ENCODE measurements around the gene WIF1. TPM values are rescaled to one million over a fixed set of nuclear protein-coding genes. Genes with fewer than 3 reads are reported as not detected.

WIF1 gene
- total and polyA plus RNA-seq, 11 donors: 0.08 TPM; not detected in 10

DNA sequence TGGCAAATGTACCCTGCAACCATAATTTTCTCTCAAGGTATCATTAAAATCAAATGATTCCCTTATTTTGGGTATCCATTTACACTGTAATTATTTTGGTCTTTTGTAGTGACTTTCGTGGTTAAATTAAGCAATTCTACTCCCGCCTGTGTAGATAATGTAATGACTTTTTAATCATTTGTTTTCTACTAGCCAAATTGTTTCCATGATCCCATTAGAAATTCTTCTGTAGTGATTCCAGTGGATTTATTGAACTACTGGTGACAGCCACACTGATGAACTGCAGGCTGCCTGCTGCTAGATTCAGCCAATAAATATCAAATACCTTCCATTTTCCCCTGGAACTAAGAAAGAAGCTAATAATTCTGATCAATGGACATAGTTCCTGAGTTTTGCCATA lies 96.0 kb downstream of the WIF1 start:
- no peak for ATAC-seq
- Histone ChIP-seq H3K36me3 (no peaks in the 10 kb centered on the region), H3K9me3 (peaks cover 0 to 16% (median 0%) of the 10 kb centered on the region in 12 donors), H3K27ac (no peak overlapping the region), H3K4me3 (no peak overlapping the region), H3K4me1 (no peaks in the 10 kb centered on the region), H3K27me3 (peaks cover 0 to 20% (median 0%) of the 10 kb centered on the region in 9 donors)
- WGBS, 4 donors: 52 to 63% (median 58%) methylated on average over 2 of the region's 2 CpGs
- intact Hi-C loops (cut with DNase I): no loop called here
- TF ChIP-seq, protein P1, sequence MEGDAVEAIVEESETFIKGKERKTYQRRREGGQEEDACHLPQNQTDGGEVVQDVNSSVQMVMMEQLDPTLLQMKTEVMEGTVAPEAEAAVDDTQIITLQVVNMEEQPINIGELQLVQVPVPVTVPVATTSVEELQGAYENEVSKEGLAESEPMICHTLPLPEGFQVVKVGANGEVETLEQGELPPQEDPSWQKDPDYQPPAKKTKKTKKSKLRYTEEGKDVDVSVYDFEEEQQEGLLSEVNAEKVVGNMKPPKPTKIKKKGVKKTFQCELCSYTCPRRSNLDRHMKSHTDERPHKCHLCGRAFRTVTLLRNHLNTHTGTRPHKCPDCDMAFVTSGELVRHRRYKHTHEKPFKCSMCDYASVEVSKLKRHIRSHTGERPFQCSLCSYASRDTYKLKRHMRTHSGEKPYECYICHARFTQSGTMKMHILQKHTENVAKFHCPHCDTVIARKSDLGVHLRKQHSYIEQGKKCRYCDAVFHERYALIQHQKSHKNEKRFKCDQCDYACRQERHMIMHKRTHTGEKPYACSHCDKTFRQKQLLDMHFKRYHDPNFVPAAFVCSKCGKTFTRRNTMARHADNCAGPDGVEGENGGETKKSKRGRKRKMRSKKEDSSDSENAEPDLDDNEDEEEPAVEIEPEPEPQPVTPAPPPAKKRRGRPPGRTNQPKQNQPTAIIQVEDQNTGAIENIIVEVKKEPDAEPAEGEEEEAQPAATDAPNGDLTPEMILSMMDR (IDR thresholded peaks at IDR 0.05): no peak
- TF ChIP-seq POLR2A (IDR thresholded peaks at IDR 0.05): no peak
- no peak for DNase-seq

DNA sequence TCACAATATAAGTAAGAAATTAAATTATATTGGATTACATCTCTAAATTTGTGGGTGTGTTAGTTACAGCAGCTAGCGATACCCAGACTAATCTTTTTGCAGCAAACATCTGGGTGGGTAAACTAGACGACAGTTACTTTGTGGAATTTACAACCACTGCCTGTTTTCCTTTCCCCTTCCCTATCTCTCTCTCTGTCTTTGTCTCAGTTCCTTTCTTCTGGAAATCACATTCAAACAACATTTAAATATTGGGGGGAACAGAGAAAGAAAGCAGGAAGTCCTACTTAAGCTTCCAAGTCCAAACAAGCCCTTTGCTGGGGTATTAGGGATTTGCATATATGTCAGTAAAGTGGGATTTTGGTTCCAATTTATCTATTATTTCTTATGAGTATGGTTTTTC lies 97.6 kb downstream of the WIF1 start:
- intact Hi-C loops (cut with DNase I): no loop called here

DNA sequence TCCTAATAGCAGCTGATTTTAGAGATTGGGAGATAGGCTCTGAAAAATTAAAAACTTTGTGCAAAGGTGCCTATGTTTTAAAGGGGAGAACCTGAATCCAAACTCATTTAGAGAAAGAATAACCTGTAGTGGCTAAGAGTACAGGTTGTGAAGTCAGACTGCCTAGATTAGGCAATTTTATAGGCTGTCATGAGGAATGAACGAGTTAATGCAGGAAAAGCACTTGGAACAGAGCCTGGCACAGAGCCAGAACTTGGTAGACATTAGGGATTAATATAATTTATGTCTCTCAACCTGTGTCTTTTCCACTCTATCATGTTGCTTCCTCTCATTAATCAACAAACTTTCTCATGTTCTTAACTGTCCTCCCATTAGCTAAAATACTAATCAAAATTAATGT lies 98.1 kb downstream of the WIF1 start:
- Histone ChIP-seq H3K27ac (no peak overlapping the region), H3K4me3 (no peak overlapping the region), H3K4me1 (no peaks in the 10 kb centered on the region), H3K9me3 (peaks cover 0 to 12% (median 0%) of the 10 kb centered on the region in 12 donors), H3K36me3 (no peaks in the 10 kb centered on the region), H3K27me3 (peaks cover 0 to 20% (median 0%) of the 10 kb centered on the region in 9 donors)
- intact Hi-C loops (cut with DNase I): no loop called here
- no peak for ATAC-seq
- no peak for DNase-seq
- 18 to 23% (median 23%) methylated on average over 1 of the region's 1 CpG for WGBS, 4 donors
- TF ChIP-seq POLR2A (IDR thresholded peaks at IDR 0.05): no peak

More for the DNA sequence above, 97.6 kb downstream of the WIF1 start:
- H3K27me3 ChIP-seq: peaks cover 0 to 20% (median 0%) of the 10 kb centered on the region in 9 donors
- 36 to 49% (median 43%) methylated on average over 2 of the region's 2 CpGs for WGBS, 4 donors
- no peak overlapping the region for H3K4me3 ChIP-seq
- no peak for ATAC-seq
- H3K9me3 ChIP-seq: peaks cover 0 to 16% (median 0%) of the 10 kb centered on the region in 12 donors
- H3K4me1 ChIP-seq: no peaks in the 10 kb centered on the region
- no peak for DNase-seq
- no peaks in the 10 kb centered on the region for H3K36me3 ChIP-seq
- H3K27ac ChIP-seq: no peak overlapping the region
- TF ChIP-seq, protein P1 (IDR thresholded peaks at IDR 0.05): no peak
- no peak for TF ChIP-seq POLR2A (IDR thresholded peaks at IDR 0.05)

DNA sequence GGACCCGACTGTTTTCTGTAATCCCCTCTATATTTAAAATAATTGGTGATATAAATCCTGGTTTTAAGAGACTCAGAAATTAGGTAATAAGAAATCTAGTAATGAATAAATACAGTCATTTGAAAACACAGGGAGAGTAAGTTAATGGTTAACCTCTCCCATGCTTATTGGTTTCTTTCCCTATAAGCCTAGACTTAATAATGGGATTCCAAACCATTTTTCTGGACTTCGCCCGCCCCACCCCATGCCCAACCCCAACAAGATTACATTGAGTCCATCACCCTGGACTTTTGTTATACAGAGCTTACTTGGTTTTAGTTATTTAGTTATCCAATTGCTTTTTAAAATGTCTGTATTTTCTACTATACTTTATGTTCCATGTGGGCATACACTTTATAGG lies 98.7 kb downstream of the WIF1 start:
- TF ChIP-seq, protein P1 (IDR thresholded peaks at IDR 0.05): no peak
- TF ChIP-seq POLR2A (IDR thresholded peaks at IDR 0.05): no peak
- H3K9me3 ChIP-seq: peaks cover 0 to 11% (median 0%) of the 10 kb centered on the region in 12 donors
- no peaks in the 10 kb centered on the region for H3K4me1 ChIP-seq
- H3K27me3 ChIP-seq: peaks cover 0 to 20% (median 0%) of the 10 kb centered on the region in 9 donors
- no peak for ATAC-seq
- no peak overlapping the region for H3K27ac ChIP-seq
- WGBS, 4 donors: 79 to 89% (median 87%) methylated on average over 3 of the region's 3 CpGs
- H3K4me3 ChIP-seq: no peak overlapping the region
- no peaks in the 10 kb centered on the region for H3K36me3 ChIP-seq
- intact Hi-C loops (cut with DNase I): no loop called here
- no peak for DNase-seq

DNA sequence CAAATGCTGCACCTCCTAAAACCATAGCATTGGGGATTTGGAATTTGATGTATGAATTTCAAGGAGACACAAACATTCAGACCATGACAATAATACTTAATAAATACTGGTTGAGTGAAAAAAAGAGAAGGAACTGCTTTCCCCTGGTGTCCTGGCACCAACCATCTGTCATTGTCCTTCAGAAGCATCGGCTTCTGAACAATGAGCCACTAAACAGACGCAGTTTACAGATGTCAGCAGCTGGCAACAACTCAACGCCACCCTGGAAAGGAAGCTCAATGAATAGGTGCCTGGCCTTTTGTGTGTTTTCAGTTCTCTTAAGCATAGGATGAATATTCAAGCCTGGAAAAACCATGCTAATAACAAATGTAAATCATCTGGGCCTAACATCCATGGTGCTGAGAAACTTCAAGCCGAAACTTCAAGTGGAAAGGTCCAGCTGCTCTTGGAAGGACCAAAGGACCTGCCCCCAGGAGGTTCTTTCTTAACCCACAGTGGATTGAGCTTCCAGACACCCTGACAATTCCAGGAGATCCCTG lies 101.3 kb downstream of the WIF1 start:
- H3K4me1 ChIP-seq: no peaks in the 10 kb centered on the region
- H3K4me3 ChIP-seq: no peak overlapping the region
- H3K9me3 ChIP-seq: peaks cover 0 to 4% (median 0%) of the 10 kb centered on the region in 12 donors
- WGBS, 4 donors: 63 to 65% (median 65%) methylated on average over 4 of the region's 4 CpGs
- DNase-seq (no peak), ATAC-seq (no peak)
- intact Hi-C loops (cut with DNase I): no loop called here
- no peak for TF ChIP-seq POLR2A (IDR thresholded peaks at IDR 0.05)
- TF ChIP-seq, protein P1 (IDR thresholded peaks at IDR 0.05): no peak
- H3K27ac ChIP-seq: no peak overlapping the region
- H3K36me3 ChIP-seq: no peaks in the 10 kb centered on the region
- peaks cover 0 to 25% (median 0%) of the 10 kb centered on the region in 9 donors for H3K27me3 ChIP-seq
